ENCODE results near the gene AKTIP. TPM values are rescaled to one million over a fixed set of nuclear protein-coding genes. Genes with fewer than 3 reads are reported as not detected.
"Not testable (repeated sequence)": the region's sequence is repeated elsewhere in the genome, so short reads cannot be mapped to it uniquely, and the experiment has no call there.

Gene AKTIP
- total RNA-seq, 2 donors from 2014 or later = 47.0 to 59.5 TPM

GRCh38 chr16:53541326-53541725, 38.3 kb upstream of the AKTIP start:
- no peaks in the 10 kb centered on the region for H3K4me1 ChIP-seq (ENCODE audit: control insufficient read depth in 1 of 2, low read depth in 2 of 2)
- DNase-seq (ENCODE audit: low spot score) (no peak), ATAC-seq (ENCODE audit: insufficient number of reproducible peaks, low FRiP score, low read depth) (no peak)
- H3K27ac ChIP-seq = no peak overlapping the region
- no peak for TF ChIP-seq CTCF (IDR thresholded peaks at IDR 0.05)
- H3K9me3 ChIP-seq = no peaks in the 10 kb centered on the region
- H3K27me3 ChIP-seq (replicated peaks; ENCODE audit: insufficient read depth) = no peaks in the 10 kb centered on the region
- no peak overlapping the region for H3K4me3 ChIP-seq
- no peaks in the 10 kb centered on the region for H3K36me3 ChIP-seq

- not testable (repeated sequence) for H3K4me1 ChIP-seq (ENCODE audit: control insufficient read depth in 1 of 2, low read depth in 2 of 2); H3K9me3 ChIP-seq; H3K36me3 ChIP-seq; DNase-seq (ENCODE audit: low spot score); H3K27ac ChIP-seq; H3K27me3 ChIP-seq (replicated peaks; ENCODE audit: insufficient read depth); ATAC-seq (ENCODE audit: insufficient number of reproducible peaks, low FRiP score, low read depth); H3K4me3 ChIP-seq
These were observed 37.0 kb upstream of the AKTIP start for GRCh38 chr16:53539759-53540718.

DNA sequence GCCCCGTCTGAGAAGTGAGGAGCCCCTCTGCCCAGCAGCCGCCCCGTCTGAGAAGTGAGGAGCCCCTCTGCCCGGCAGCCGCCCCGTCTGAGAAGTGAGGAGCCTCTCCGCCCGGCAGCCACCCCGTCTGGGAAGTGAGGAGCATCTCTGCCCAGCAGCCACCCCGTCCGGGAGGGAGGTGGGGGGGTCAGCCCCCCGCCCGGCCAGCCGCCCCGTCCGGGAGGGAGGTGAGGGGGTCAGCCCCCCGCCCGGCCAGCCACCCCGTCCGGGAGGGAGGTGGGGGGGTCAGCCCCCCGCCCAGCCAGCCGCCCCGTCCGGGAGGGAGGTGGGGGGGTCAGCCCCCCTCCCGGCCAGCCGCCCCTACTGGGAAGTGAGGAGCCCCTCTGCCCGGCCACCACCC, 36.3 kb upstream of the AKTIP start:
- not testable (repeated sequence) for DNase-seq (ENCODE audit: low spot score); H3K36me3 ChIP-seq; ATAC-seq (ENCODE audit: insufficient number of reproducible peaks, low FRiP score, low read depth); H3K27me3 ChIP-seq (replicated peaks; ENCODE audit: insufficient read depth); H3K4me1 ChIP-seq (ENCODE audit: control insufficient read depth in 1 of 2, low read depth in 2 of 2); H3K4me3 ChIP-seq; H3K27ac ChIP-seq; H3K9me3 ChIP-seq

DNA sequence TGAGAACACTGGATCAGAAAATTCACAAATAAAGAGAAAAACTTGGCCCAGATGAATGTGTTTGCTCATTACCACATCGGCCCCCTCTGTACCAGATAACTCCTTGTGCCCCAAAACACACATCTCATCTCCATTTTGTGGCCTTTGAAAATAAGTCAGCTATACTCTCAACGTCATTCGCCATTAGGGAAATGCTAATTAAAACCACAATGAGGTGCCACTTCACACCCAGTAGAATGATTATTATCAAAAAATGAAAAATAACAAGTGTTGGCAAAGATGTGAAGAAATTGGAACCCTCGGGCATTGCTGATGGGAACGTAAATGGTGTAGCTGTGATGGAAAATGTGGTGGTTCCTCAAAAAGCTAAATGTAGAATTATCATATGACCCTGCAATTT, 34.6 kb upstream of the AKTIP start:
- Histone ChIP-seq H3K36me3 (no peaks in the 10 kb centered on the region), H3K4me1 (ENCODE audit: control insufficient read depth in 1 of 2, low read depth in 2 of 2) (no peaks in the 10 kb centered on the region), H3K27me3 (replicated peaks; ENCODE audit: insufficient read depth) (no peaks in the 10 kb centered on the region), H3K9me3 (no peaks in the 10 kb centered on the region), H3K27ac (no peak overlapping the region), H3K4me3 (no peak overlapping the region)
- TF ChIP-seq CTCF (IDR thresholded peaks at IDR 0.05) = no peak
- DNase-seq (ENCODE audit: low spot score) = no peak
- no peak for ATAC-seq (ENCODE audit: insufficient number of reproducible peaks, low FRiP score, low read depth)

DNA sequence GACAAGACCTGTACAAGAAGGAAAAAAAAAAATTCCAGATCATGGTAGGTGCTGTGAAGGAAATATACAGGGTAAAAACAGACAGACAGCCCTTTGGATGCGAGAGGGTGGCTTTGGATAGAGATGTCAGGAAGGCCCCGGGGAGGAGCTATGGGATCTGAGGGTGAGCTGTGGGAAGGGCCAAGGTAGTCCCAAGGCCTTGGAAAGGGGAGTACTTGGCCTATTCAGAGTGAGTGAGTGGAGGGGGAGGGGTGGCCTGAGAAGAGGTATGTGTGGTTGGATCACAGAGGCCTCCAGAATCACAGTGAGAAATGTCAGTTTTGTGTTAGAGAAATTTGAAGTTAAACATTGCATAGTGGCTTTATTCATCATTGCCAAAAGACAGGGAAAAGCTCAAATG, 31.2 kb upstream of the AKTIP start:
- Histone ChIP-seq H3K4me3 (no peak overlapping the region), H3K4me1 (ENCODE audit: control insufficient read depth in 1 of 2, low read depth in 2 of 2) (no peaks in the 10 kb centered on the region), H3K27me3 (replicated peaks; ENCODE audit: insufficient read depth) (no peaks in the 10 kb centered on the region), H3K27ac (no peak overlapping the region), H3K36me3 (no peaks in the 10 kb centered on the region), H3K9me3 (no peaks in the 10 kb centered on the region)
- no peak for TF ChIP-seq CTCF (IDR thresholded peaks at IDR 0.05)
- no peak for DNase-seq (ENCODE audit: low spot score)
- ATAC-seq (ENCODE audit: insufficient number of reproducible peaks, low FRiP score, low read depth) = no peak

DNA sequence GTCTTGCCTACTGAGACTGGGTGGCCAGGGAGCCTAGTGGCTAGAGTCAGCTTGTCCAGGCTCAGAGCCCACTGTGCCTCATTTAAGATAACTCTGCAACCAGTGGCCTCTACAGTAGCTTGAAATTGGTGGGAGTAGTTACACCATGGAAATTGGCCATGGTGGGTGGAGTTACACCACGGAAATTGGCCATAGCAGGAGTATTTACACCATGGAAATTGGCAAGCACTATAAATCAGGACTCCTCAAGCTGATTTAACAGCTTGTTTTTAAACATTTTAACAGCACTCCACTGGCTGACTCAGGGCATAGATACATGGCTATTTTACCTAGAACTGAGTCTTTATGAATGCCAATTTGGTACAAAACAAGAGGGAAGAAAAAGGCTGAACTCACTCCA, 27.7 kb upstream of the AKTIP start:
- Histone ChIP-seq H3K4me1 (ENCODE audit: control insufficient read depth in 1 of 2, low read depth in 2 of 2) (no peaks in the 10 kb centered on the region), H3K27ac (no peak overlapping the region), H3K4me3 (no peak overlapping the region), H3K9me3 (no peaks in the 10 kb centered on the region), H3K36me3 (no peaks in the 10 kb centered on the region), H3K27me3 (replicated peaks; ENCODE audit: insufficient read depth) (no peaks in the 10 kb centered on the region)
- ATAC-seq (ENCODE audit: insufficient number of reproducible peaks, low FRiP score, low read depth) (no peak), DNase-seq (ENCODE audit: low spot score) (no peak)
- TF ChIP-seq CTCF (IDR thresholded peaks at IDR 0.05) = no peak

Measured in thoracic aorta (tissue), 2 donors.